Measurements from ENCODE around the gene EYS. TPM values are rescaled to one million over a fixed set of nuclear protein-coding genes. Genes with fewer than 3 reads are reported as not detected.

Gene EYS
- total and polyA plus RNA-seq, 9 of the 15 experiments (the other 6 are each of a cell fraction or from before 2014, with no cell fraction given), result 0.03 to 0.36 (median 0.10) TPM; not detected in 2

- no peak for TF ChIP-seq CHD7 (IDR thresholded peaks at IDR 0.05; ENCODE audit: low read depth, low read length)
Measured at GRCh38 chr6:65059568-65059967, 647.5 kb downstream of the EYS start (continued).
